ENCODE measurements around the gene NOL9.

DNA sequence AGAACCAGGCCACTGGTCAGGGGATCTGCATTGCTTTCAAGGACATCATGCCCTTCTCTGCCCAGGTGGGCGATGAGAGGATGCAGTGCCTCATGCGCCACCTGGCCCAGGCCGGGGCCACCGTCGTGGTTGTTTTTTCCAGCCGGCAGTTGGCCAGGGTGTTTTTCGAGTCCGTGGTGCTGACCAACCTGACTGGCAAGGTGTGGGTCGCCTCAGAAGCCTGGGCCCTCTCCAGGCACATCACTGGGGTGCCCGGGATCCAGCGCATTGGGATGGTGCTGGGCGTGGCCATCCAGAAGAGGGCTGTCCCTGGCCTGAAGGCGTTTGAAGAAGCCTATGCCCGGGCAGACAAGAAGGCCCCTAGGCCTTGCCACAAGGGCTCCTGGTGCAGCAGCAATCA, 20.5 kb upstream of the NOL9 start:
- no peak for TF ChIP-seq EZH2 (IDR thresholded peaks at IDR 0.05; ENCODE audit: insufficient read depth, low read length)
- TF ChIP-seq, protein P1, sequence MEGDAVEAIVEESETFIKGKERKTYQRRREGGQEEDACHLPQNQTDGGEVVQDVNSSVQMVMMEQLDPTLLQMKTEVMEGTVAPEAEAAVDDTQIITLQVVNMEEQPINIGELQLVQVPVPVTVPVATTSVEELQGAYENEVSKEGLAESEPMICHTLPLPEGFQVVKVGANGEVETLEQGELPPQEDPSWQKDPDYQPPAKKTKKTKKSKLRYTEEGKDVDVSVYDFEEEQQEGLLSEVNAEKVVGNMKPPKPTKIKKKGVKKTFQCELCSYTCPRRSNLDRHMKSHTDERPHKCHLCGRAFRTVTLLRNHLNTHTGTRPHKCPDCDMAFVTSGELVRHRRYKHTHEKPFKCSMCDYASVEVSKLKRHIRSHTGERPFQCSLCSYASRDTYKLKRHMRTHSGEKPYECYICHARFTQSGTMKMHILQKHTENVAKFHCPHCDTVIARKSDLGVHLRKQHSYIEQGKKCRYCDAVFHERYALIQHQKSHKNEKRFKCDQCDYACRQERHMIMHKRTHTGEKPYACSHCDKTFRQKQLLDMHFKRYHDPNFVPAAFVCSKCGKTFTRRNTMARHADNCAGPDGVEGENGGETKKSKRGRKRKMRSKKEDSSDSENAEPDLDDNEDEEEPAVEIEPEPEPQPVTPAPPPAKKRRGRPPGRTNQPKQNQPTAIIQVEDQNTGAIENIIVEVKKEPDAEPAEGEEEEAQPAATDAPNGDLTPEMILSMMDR (IDR thresholded peaks at IDR 0.05; ENCODE audit: insufficient read depth, low read depth, low read length), result no peak

All from astrocyte (in vitro differentiated cells and primary cell).